ENCODE data around the gene SLC38A9.

The SLC38A9 gene

GRCh38 chr5:55657443-55657842 lies 54.7 kb downstream of the SLC38A9 start:
- Mint-ChIP-seq H3K27ac (no peak overlapping the region), H3K4me3 (no peak overlapping the region), H3K27me3 (ENCODE audit: low read depth) (no peaks in the 10 kb centered on the region), H3K36me3 (ENCODE audit: low read depth) (peaks cover 13% of the 10 kb centered on the region), H3K9me3 (no peaks in the 10 kb centered on the region), H3K4me1 (ENCODE audit: low read depth) (peaks cover 2% of the 10 kb centered on the region)

- Mint-ChIP-seq H3K36me3 (ENCODE audit: low read depth) (peaks cover 29% of the 10 kb centered on the region), H3K4me1 (ENCODE audit: low read depth) (peaks cover 22% of the 10 kb centered on the region), H3K27me3 (ENCODE audit: low read depth) (no peaks in the 10 kb centered on the region), H3K27ac (peak overlapping the region; percentile 6), H3K9me3 (no peaks in the 10 kb centered on the region), H3K4me3 (no peak overlapping the region)
Measured at GRCh38 chr5:55650386-55650785, 61.7 kb downstream of the SLC38A9 start.

- peak overlapping the region; percentile 6 for H3K27ac Mint-ChIP-seq
- peaks cover 22% of the 10 kb centered on the region for H3K4me1 Mint-ChIP-seq (ENCODE audit: low read depth)
- H3K9me3 Mint-ChIP-seq, result no peaks in the 10 kb centered on the region
- H3K27me3 Mint-ChIP-seq (ENCODE audit: low read depth), result no peaks in the 10 kb centered on the region
- peaks cover 34% of the 10 kb centered on the region for H3K36me3 Mint-ChIP-seq (ENCODE audit: low read depth)
- H3K4me3 Mint-ChIP-seq, result peak overlapping the region; percentile 9
Measured at GRCh38 chr5:55649963-55650362, 62.2 kb downstream of the SLC38A9 start.

- peaks cover 8% of the 10 kb centered on the region for H3K4me1 Mint-ChIP-seq (ENCODE audit: low read depth)
- H3K27me3 Mint-ChIP-seq (ENCODE audit: low read depth), result no peaks in the 10 kb centered on the region
- no peak overlapping the region for H3K27ac Mint-ChIP-seq
- H3K9me3 Mint-ChIP-seq, result no peaks in the 10 kb centered on the region
- peaks cover 39% of the 10 kb centered on the region for H3K36me3 Mint-ChIP-seq (ENCODE audit: low read depth)
- no peak overlapping the region for H3K4me3 Mint-ChIP-seq
Measured at GRCh38 chr5:55645304-55645703, 66.8 kb downstream of the SLC38A9 start.

- Mint-ChIP-seq H3K9me3 (no peaks in the 10 kb centered on the region), H3K4me1 (ENCODE audit: low read depth) (peaks cover 7% of the 10 kb centered on the region), H3K27me3 (ENCODE audit: low read depth) (no peaks in the 10 kb centered on the region), H3K27ac (no peak overlapping the region), H3K4me3 (no peak overlapping the region), H3K36me3 (ENCODE audit: low read depth) (peaks cover 19% of the 10 kb centered on the region)
Measured at GRCh38 chr5:55638455-55638854, 73.7 kb downstream of the SLC38A9 start.

- no peak overlapping the region for H3K4me3 Mint-ChIP-seq
- peaks cover 18% of the 10 kb centered on the region for H3K36me3 Mint-ChIP-seq (ENCODE audit: low read depth)
- H3K9me3 Mint-ChIP-seq, result no peaks in the 10 kb centered on the region
- H3K27ac Mint-ChIP-seq, result no peak overlapping the region
- H3K27me3 Mint-ChIP-seq (ENCODE audit: low read depth), result no peaks in the 10 kb centered on the region
- H3K4me1 Mint-ChIP-seq (ENCODE audit: low read depth), result peaks cover 7% of the 10 kb centered on the region
Measured at GRCh38 chr5:55638051-55638450, 74.1 kb downstream of the SLC38A9 start.

- H3K36me3 Mint-ChIP-seq (ENCODE audit: low read depth), result peaks cover 15% of the 10 kb centered on the region
- peaks cover 7% of the 10 kb centered on the region for H3K4me1 Mint-ChIP-seq (ENCODE audit: low read depth)
- no peak overlapping the region for H3K27ac Mint-ChIP-seq
- no peaks in the 10 kb centered on the region for H3K27me3 Mint-ChIP-seq (ENCODE audit: low read depth)
- H3K4me3 Mint-ChIP-seq, result no peak overlapping the region
- H3K9me3 Mint-ChIP-seq, result no peaks in the 10 kb centered on the region
Measured at GRCh38 chr5:55636683-55637082, 75.4 kb downstream of the SLC38A9 start.

GRCh38 chr5:55636177-55636576 lies 75.9 kb downstream of the SLC38A9 start:
- Mint-ChIP-seq H3K4me1 (ENCODE audit: low read depth) (peaks cover 7% of the 10 kb centered on the region), H3K9me3 (no peaks in the 10 kb centered on the region), H3K27me3 (ENCODE audit: low read depth) (no peaks in the 10 kb centered on the region), H3K4me3 (no peak overlapping the region), H3K27ac (no peak overlapping the region), H3K36me3 (ENCODE audit: low read depth) (peaks cover 11% of the 10 kb centered on the region)

- no peaks in the 10 kb centered on the region for H3K27me3 Mint-ChIP-seq (ENCODE audit: low read depth)
- no peaks in the 10 kb centered on the region for H3K9me3 Mint-ChIP-seq
- H3K4me1 Mint-ChIP-seq (ENCODE audit: low read depth), result peaks cover 7% of the 10 kb centered on the region
- no peak overlapping the region for H3K27ac Mint-ChIP-seq
- H3K36me3 Mint-ChIP-seq (ENCODE audit: low read depth), result peaks cover 11% of the 10 kb centered on the region
- no peak overlapping the region for H3K4me3 Mint-ChIP-seq
Measured at GRCh38 chr5:55634866-55635265, 77.3 kb downstream of the SLC38A9 start.

GRCh38 chr5:55634209-55634805 lies 77.8 kb downstream of the SLC38A9 start:
- H3K4me3 Mint-ChIP-seq, result no peak overlapping the region
- H3K27me3 Mint-ChIP-seq (ENCODE audit: low read depth), result no peaks in the 10 kb centered on the region

GRCh38 chr5:55633574-55634208 lies 78.4 kb downstream of the SLC38A9 start:
- H3K4me3 Mint-ChIP-seq, result peak overlapping the region; percentile 14
- peaks cover 11% of the 10 kb centered on the region for H3K36me3 Mint-ChIP-seq (ENCODE audit: low read depth)
- H3K27ac Mint-ChIP-seq, result peak overlapping the region; percentile 65
- H3K27me3 Mint-ChIP-seq (ENCODE audit: low read depth), result no peaks in the 10 kb centered on the region
- peaks cover 7% of the 10 kb centered on the region for H3K4me1 Mint-ChIP-seq (ENCODE audit: low read depth)
- no peaks in the 10 kb centered on the region for H3K9me3 Mint-ChIP-seq

More at GRCh38 chr5:55634209-55634805, 77.8 kb downstream of the SLC38A9 start:
- Mint-ChIP-seq H3K27ac (peak overlapping the region; percentile 65), H3K4me1 (ENCODE audit: low read depth) (peaks cover 7% of the 10 kb centered on the region), H3K9me3 (no peaks in the 10 kb centered on the region), H3K36me3 (ENCODE audit: low read depth) (peaks cover 13% of the 10 kb centered on the region)

- Mint-ChIP-seq H3K36me3 (ENCODE audit: low read depth) (peaks cover 12% of the 10 kb centered on the region), H3K9me3 (no peaks in the 10 kb centered on the region), H3K4me3 (no peak overlapping the region), H3K27me3 (ENCODE audit: low read depth) (no peaks in the 10 kb centered on the region), H3K4me1 (ENCODE audit: low read depth) (peaks cover 21% of the 10 kb centered on the region), H3K27ac (no peak overlapping the region)
Measured at GRCh38 chr5:55629815-55630214, 82.3 kb downstream of the SLC38A9 start.

GRCh38 chr5:55626790-55627189 lies 85.3 kb downstream of the SLC38A9 start:
- Mint-ChIP-seq H3K27me3 (ENCODE audit: low read depth) (no peaks in the 10 kb centered on the region), H3K4me1 (ENCODE audit: low read depth) (peaks cover 13% of the 10 kb centered on the region), H3K9me3 (no peaks in the 10 kb centered on the region), H3K27ac (no peak overlapping the region), H3K4me3 (no peak overlapping the region), H3K36me3 (ENCODE audit: low read depth) (peaks cover 13% of the 10 kb centered on the region)

- Mint-ChIP-seq H3K27me3 (ENCODE audit: low read depth) (no peaks in the 10 kb centered on the region), H3K4me1 (ENCODE audit: low read depth) (peaks cover 13% of the 10 kb centered on the region), H3K36me3 (ENCODE audit: low read depth) (peaks cover 13% of the 10 kb centered on the region), H3K27ac (no peak overlapping the region), H3K9me3 (no peaks in the 10 kb centered on the region), H3K4me3 (no peak overlapping the region)
Measured at GRCh38 chr5:55625913-55626312, 86.2 kb downstream of the SLC38A9 start.

GRCh38 chr5:55625589-55625909 lies 86.6 kb downstream of the SLC38A9 start:
- Mint-ChIP-seq H3K27me3 (ENCODE audit: low read depth) (no peaks in the 10 kb centered on the region), H3K9me3 (no peaks in the 10 kb centered on the region), H3K27ac (no peak overlapping the region), H3K36me3 (ENCODE audit: low read depth) (peaks cover 13% of the 10 kb centered on the region), H3K4me1 (ENCODE audit: low read depth) (peaks cover 13% of the 10 kb centered on the region), H3K4me3 (no peak overlapping the region)

All from T-helper 1 cell treated with Interleukin-12 subunit alpha and Interleukin-12 subunit beta and Interleukin-4 antibody, amounts not matched to agents 30 μg/mL and 1 μg/mL, for 36 hours (primary cell).